ENCODE measurements around the gene PROSER3. TPM values are rescaled to one million over a fixed set of nuclear protein-coding genes. Genes with fewer than 3 reads are reported as not detected.

PROSER3 gene
- total RNA-seq, 4 donors from 2014 or later: 3.7 to 9.7 (median 8.6) TPM

DNA sequence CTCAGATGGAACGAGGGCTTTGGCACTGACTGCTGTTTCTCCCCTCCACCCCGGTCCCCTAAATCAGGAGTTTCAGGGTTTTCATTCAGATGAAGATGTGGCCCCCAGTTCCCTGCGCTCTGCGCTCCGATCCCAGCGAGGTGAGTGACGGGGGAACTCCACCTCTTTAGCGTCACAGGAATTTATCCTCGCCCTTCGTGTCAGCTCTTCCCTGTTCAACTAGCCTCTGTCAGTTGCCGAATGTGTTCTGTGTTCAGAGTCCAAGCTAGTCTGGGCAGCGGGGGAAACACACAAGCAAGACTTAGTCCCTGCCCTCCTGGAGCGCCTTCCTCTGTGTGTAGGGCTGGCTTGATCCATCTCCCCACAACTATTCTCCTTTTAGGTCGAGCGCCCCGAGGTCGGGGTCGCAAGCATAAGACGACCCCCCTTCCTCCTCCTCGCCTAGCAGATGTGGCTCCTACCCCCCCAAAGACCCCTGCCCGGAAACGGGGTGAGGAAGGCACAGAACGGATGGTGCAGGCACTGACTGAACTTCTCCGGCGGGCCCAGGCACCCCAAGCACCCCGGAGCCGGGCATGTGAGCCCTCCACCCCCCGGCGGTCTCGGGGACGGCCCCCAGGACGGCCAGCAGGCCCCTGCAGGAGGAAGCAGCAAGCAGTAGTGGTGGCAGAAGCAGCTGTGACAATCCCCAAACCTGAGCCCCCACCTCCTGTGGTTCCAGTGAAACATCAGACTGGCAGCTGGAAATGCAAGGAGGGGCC is 38.4 kb upstream of the PROSER3 start:
- intact Hi-C loops (cut with DNase I): loop anchor here (10.0 kb wide), 1 partner anchor 175 kb away; the partner anchor contains the start of gene TMEM147

DNA sequence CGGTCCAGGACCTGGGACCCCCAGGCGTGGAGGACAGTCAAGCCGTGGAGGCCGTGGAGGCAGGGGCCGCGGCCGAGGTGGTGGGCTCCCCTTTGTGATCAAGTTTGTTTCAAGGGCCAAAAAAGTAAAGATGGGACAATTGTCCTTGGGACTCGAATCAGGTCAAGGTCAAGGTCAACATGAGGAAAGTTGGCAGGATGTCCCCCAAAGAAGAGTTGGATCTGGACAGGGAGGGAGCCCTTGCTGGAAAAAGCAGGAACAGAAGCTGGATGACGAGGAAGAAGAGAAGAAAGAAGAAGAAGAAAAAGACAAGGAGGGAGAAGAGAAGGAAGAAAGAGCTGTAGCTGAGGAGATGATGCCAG is 37.8 kb upstream of the PROSER3 start:
- intact Hi-C loops (cut with DNase I): no loop called here
- 87 to 89% methylated on average over 2 to 8 of the region's 9 CpGs for WGBS, 2 donors
- Histone ChIP-seq H3K36me3 (peaks cover 35 to 58% (median 36%) of the 10 kb centered on the region in 3 donors), H3K9me3 (no peaks in the 10 kb centered on the region), H3K27ac (no peak overlapping the region), H3K4me3 (no peak overlapping the region), H3K4me1 (peaks cover 23 to 40% (median 24%) of the 10 kb centered on the region in 3 donors), H3K27me3 (no peaks in the 10 kb centered on the region)
- no peak for TF ChIP-seq POLR2A (IDR thresholded peaks at IDR 0.05)
- TF ChIP-seq, protein P1, sequence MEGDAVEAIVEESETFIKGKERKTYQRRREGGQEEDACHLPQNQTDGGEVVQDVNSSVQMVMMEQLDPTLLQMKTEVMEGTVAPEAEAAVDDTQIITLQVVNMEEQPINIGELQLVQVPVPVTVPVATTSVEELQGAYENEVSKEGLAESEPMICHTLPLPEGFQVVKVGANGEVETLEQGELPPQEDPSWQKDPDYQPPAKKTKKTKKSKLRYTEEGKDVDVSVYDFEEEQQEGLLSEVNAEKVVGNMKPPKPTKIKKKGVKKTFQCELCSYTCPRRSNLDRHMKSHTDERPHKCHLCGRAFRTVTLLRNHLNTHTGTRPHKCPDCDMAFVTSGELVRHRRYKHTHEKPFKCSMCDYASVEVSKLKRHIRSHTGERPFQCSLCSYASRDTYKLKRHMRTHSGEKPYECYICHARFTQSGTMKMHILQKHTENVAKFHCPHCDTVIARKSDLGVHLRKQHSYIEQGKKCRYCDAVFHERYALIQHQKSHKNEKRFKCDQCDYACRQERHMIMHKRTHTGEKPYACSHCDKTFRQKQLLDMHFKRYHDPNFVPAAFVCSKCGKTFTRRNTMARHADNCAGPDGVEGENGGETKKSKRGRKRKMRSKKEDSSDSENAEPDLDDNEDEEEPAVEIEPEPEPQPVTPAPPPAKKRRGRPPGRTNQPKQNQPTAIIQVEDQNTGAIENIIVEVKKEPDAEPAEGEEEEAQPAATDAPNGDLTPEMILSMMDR (IDR thresholded peaks at IDR 0.05): no peak
- no peak for DNase-seq

More for the DNA sequence above, 38.4 kb upstream of the PROSER3 start:
- 83 to 88% methylated on average over 13 to 19 of the region's 32 CpGs for WGBS, 2 donors
- TF ChIP-seq, protein P1 (IDR thresholded peaks at IDR 0.05): no peak
- no peak for TF ChIP-seq POLR2A (IDR thresholded peaks at IDR 0.05)
- DNase-seq: no peak
- Histone ChIP-seq H3K36me3 (peaks cover 30 to 53% (median 30%) of the 10 kb centered on the region in 3 donors), H3K9me3 (no peaks in the 10 kb centered on the region), H3K4me3 (peak overlapping the region in 2 of 4 donors; percentile 93 to 98), H3K4me1 (peaks cover 24 to 41% (median 25%) of the 10 kb centered on the region in 3 donors), H3K27me3 (no peaks in the 10 kb centered on the region), H3K27ac (peak overlapping the region in 1 of 4 donors; percentile 96)

DNA sequence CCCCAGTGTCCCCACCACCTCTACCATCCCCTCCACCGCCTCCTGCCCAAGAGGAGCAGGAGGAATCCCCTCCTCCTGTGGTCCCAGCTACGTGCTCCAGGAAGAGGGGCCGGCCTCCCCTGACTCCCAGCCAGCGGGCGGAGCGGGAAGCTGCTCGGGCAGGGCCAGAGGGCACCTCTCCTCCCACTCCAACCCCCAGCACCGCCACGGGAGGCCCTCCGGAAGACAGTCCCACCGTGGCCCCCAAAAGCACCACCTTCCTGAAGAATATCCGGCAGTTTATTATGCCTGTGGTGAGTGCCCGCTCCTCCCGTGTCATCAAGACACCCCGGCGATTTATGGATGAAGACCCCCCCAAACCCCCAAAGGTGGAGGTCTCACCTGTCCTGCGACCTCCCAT is 37.3 kb upstream of the PROSER3 start:
- Histone ChIP-seq H3K27me3 (no peaks in the 10 kb centered on the region), H3K4me3 (no peak overlapping the region), H3K36me3 (peaks cover 40 to 63% (median 41%) of the 10 kb centered on the region in 3 donors), H3K27ac (no peak overlapping the region), H3K9me3 (no peaks in the 10 kb centered on the region), H3K4me1 (peaks cover 18 to 35% (median 19%) of the 10 kb centered on the region in 3 donors)
- intact Hi-C loops (cut with DNase I): no loop called here
- TF ChIP-seq, protein P1 (IDR thresholded peaks at IDR 0.05): no peak
- TF ChIP-seq POLR2A (IDR thresholded peaks at IDR 0.05): no peak
- no peak for DNase-seq
- WGBS, 2 donors: 78 to 89% methylated on average over 3 to 9 of the region's 17 CpGs

DNA sequence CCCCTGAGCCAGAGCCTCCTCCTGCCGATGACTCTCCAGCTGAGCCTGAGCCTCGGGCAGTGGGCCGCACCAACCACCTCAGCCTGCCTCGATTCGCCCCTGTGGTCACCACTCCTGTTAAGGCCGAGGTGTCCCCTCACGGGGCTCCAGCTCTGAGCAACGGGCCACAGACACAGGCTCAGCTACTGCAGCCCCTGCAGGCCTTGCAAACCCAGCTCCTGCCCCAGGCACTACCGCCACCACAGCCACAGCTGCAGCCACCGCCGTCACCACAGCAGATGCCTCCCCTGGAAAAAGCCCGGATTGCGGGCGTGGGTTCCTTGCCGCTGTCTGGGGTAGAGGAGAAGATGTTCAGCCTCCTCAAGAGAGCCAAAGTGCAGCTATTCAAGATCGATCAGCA is 36.6 kb upstream of the PROSER3 start:
- 97 to 100% methylated on average over 7 of the region's 16 CpGs for WGBS, 2 donors
- peaks cover 47 to 71% (median 48%) of the 10 kb centered on the region in 3 donors for H3K36me3 ChIP-seq

DNA sequence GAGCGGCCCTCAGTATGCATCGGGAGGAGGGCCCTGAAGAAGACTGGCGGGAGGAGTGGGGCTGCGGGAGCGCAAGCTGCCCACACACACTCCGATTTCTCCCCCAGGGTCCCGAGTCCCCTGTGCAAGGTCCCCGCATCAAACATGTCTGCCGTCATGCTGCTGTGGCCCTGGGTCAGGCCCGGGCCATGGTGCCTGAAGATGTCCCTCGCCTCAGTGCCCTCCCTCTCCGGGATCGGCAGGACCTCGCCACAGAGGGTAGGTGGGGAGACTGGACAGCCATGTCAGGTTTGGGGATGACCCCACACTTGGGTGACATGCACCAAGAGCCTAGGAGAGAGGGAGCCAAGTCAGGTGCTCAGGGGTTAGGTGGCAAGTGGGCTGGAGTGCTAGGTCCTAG is 35.5 kb upstream of the PROSER3 start:
- 80% methylated on average over 1 of the region's 14 CpGs; no CpG with 5 or more reads in 1 of the 2 donors for WGBS, 2 donors

More for the DNA sequence above, 36.6 kb upstream of the PROSER3 start:
- intact Hi-C loops (cut with DNase I): no loop called here
- Histone ChIP-seq H3K9me3 (no peaks in the 10 kb centered on the region), H3K27ac (no peak overlapping the region), H3K4me3 (no peak overlapping the region), H3K27me3 (no peaks in the 10 kb centered on the region), H3K4me1 (peaks cover 12 to 28% (median 12%) of the 10 kb centered on the region in 3 donors)
- TF ChIP-seq, protein P1 (IDR thresholded peaks at IDR 0.05): no peak
- DNase-seq: no peak

More for the DNA sequence above, 35.5 kb upstream of the PROSER3 start:
- H3K27me3 ChIP-seq: no peaks in the 10 kb centered on the region
- H3K4me3 ChIP-seq: no peak overlapping the region
- TF ChIP-seq, protein P1 (IDR thresholded peaks at IDR 0.05): no peak
- no peak for TF ChIP-seq POLR2A (IDR thresholded peaks at IDR 0.05)
- no peak for DNase-seq
- H3K9me3 ChIP-seq: no peaks in the 10 kb centered on the region
- intact Hi-C loops (cut with DNase I): no loop called here
- H3K4me1 ChIP-seq: peaks cover 12 to 22% (median 12%) of the 10 kb centered on the region in 3 donors
- H3K27ac ChIP-seq: no peak overlapping the region
- peaks cover 53 to 81% (median 59%) of the 10 kb centered on the region in 3 donors for H3K36me3 ChIP-seq
